HuH-7.5 (cell line): ENCODE data around the gene GMDS.

ENCODE experiments used
- DNase-seq: peaks from one replicate; pipeline ENCODE4 v3.0.0; 2011; ENCODE audit warnings: low spot score

Gene GMDS

GRCh38 chr6:2035826-2036709, 209.3 kb downstream of the GMDS start:
- no peak for DNase-seq

DNA sequence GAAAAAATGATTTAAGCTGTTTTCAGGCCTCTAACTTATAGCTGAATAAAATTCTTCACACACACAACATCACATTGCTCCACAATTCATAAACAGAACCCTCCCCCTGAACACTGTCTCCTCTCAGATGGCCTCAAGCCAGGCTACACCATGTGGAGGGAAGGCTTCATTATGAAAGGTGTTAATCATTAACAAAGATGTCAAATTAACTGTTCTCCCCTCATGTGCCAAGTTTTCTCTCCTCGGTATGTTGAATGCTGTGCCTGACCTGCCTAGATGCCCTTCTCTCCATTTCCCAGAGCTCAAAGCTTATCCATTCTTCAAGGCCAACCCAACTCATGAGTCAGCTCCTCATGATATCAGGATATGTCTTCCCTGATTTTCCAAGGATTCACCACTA, 210.4 kb downstream of the GMDS start:
- DNase-seq: no peak

- DNase-seq: no peak
Observed at GRCh38 chr6:2034256-2034655, 211.1 kb downstream of the GMDS start.

DNA sequence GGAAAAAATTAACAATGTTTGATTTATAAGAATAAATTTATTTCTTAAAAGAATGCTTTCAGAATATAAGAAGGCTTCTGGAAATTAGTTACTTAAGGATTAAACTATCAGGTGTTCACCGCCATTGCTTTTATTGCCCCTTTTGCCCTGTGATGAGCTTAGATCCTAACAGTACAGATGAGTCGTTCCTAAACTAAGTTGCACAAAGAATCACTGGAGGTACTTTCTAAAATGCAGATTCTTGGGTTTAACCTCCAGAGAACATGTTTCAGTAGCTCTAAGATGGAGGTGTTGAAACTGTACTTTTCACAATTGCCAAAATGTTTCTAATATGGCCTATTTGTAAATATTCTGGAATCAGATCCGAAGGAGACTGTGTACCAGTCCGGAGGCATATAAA, 211.9 kb downstream of the GMDS start:
- no peak for DNase-seq

GRCh38 chr6:2030682-2031244, 214.6 kb downstream of the GMDS start:
- no peak for DNase-seq

- no peak for DNase-seq
Observed at GRCh38 chr6:2029952-2030351, 215.5 kb downstream of the GMDS start.

GRCh38 chr6:2029130-2029794, 216.1 kb downstream of the GMDS start:
- no peak for DNase-seq

DNA sequence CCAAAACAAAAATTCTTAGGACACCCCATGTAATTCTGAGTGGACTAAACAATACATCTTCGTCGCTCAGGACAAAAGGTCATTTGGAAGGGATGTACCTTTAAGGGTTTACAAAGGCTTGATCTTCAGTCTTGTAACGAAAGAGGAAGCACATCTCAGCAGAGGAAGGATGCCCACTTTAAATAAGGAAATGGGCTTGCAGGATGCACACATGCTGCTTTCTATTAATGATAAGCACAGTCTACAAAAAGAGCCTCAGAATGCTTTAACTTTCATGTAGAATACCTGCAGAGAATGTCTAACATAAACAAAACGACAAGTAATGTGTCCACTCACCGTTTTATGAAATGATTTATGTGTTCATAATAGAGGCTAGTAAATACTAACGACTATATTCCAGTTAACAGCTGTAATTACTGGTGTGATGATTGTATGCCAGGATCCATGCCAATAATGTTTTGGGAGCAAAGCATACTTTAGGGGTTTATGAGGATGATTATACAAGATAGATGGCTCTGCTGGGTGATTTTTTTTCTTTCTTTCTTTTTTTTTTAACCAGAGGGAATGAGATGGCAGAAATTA, 216.9 kb downstream of the GMDS start:
- no peak for DNase-seq

DNA sequence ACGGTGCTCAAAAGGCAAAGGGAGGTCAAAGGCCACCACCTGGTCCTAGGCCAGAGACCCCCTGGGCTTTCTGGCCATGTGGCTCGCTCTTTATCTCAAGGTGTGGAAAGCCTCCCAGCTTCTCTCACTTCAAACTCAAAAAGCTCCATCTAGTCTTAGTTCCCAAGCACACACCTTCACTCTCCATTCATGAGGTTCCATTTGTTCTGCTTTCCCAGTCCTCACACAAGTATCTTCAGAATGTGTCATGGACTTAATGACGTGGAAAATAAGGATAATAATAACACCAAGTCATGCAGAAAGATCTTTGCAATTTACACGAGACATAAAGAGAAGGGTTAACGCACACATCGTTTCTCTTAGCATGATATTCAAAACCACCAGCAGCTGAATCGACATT, 219.3 kb downstream of the GMDS start:
- no peak for DNase-seq

DNA sequence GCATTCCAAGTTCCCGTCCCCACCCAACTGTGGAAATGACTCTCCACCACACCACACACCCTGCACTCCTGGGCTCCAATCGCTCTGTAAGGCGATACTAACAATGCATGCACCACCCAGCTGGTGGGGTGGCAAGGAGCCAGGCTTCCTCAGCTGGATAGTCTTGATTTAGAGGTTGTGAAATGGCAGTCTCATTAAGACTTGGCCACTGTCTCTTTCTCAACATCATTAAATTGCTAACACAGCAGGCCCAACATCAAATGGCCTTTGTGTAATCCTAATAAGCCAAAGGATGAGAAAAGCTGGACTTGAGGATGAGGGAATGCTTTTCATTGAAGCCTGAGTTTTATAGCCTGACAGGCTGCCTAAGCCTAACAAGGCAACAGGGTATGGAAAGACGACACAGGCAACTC, 223.7 kb downstream of the GMDS start:
- no peak for DNase-seq

GRCh38 chr6:2020909-2021308, 224.5 kb downstream of the GMDS start:
- DNase-seq: no peak

- DNase-seq: no peak
Observed at GRCh38 chr6:2019051-2019450, 226.4 kb downstream of the GMDS start.

DNA sequence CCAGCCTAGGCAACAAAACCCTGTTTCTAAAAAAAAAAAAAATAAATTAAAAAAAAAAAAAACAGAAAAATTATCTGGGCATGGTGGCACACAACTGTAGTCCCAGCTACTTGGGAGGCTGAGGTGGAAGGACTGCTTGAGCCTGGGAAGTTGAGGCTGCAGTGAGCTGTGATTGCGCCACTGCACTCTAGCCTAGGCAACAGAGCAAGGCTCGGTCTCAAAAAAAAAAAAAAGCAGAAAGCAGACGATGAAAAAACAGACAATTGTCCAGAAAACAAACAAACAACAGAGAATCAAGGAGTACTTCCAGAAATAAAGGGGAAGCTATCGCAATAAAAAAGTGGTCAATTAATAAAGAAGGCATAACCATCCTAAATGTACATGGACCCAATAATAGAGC, 229.4 kb downstream of the GMDS start:
- DNase-seq: no peak

GRCh38 chr6:2008383-2008976, 236.9 kb downstream of the GMDS start:
- DNase-seq: no peak

GRCh38 chr6:2007165-2007564, 238.2 kb downstream of the GMDS start:
- DNase-seq: no peak

DNA sequence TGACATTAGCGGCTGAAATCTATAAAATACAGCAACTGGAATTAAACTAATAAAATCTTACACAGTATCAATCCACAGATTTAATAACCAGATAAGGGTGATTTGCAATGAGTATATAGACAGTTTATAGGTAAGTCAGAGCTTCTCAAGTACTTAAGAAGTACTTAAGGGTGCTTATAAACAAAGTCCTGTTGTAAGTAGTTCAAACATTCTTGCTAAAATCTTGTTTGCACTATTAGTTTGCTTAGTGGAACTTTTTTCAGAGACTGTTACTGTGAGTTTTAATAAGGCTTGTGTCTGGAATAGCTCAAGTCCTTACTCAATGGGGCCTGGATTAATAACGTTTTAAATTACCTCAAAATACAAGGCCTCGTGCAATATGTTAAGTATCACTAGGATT, 240.5 kb downstream of the GMDS start:
- no peak for DNase-seq

DNA sequence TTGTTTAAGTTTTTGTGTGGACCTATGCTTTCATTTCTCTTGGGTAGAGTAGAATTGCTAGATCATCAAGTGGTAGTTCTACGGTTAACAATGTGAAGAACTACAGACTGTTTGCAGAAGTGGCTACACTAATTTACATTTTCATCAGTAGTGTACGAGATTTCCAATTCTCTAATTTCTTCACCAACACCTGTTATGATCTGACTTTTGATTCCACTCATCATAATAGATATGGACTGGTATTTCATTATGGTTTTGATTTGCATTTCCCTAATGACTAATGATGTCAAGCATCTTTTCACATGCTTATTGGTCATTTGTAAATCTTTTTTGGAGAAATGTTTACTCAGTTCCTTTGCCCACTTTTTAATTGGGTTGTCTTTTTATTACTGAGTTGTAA, 244.4 kb downstream of the GMDS start:
- DNase-seq: no peak

- no peak for DNase-seq
Observed at GRCh38 chr6:1997702-1998101, 247.7 kb downstream of the GMDS start.

- no peak for DNase-seq
Observed at GRCh38 chr6:1995636-1996035, 249.8 kb downstream of the GMDS start.

- no peak for DNase-seq
Observed at GRCh38 chr6:1993042-1993441, 252.4 kb downstream of the GMDS start.

- DNase-seq: no peak
Observed at GRCh38 chr6:1991332-1991878, 254.0 kb downstream of the GMDS start.

GRCh38 chr6:1988843-1989242, 256.6 kb downstream of the GMDS start:
- DNase-seq: no peak
